Globus pallidus (tissue), 1 donor: Measurements from ENCODE around the gene COL5A3.

Experiments
- DNase-seq: peaks from one replicate; pipeline ENCODE4 v3.0.0-alpha.2; 2015; ENCODE audit warnings: low spot score

The COL5A3 gene

DNA sequence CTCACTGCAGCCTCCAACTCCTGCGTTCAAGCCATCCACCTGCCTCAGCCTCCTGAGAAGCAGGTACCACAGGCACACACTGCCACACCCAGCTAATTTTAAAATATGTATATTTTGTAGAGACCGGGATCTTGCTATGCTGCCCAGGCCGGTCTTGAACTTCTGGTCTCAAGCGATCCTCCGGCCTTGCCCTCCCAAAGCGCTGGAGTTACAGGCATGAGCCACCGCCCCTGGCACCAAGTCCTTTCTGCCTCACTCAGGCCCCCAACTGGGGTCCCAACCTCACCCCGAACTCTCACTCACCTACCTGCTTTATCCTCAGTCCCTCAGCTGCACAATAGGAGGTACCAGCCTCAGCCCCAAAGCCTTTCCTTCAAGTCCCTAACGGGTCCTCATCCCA lies 635 bp upstream of the COL5A3 start:
- DNase-seq, result no peak

DNA sequence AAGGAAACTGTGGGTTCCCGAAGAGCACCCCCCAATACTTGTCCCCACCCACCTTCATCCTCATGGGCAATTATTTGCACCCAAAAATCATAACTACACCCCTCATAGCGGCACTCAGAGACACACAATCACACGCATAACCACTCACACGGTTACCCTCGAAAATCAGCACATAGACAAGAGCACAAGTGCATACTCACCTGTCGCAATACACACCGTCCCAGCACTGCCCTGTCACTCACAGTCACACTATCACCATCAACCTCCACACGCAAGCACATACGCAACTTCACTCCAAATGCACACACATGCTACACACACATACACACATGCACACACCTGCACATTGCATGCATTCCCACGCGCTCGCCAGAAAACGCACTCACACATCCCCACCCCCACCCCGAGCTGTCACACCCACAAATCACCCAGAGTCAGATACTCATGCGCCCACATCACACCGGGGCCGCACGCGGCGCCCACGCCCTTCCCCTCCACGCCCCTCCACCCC lies 535 bp downstream of the COL5A3 start:
- no peak for DNase-seq

DNA sequence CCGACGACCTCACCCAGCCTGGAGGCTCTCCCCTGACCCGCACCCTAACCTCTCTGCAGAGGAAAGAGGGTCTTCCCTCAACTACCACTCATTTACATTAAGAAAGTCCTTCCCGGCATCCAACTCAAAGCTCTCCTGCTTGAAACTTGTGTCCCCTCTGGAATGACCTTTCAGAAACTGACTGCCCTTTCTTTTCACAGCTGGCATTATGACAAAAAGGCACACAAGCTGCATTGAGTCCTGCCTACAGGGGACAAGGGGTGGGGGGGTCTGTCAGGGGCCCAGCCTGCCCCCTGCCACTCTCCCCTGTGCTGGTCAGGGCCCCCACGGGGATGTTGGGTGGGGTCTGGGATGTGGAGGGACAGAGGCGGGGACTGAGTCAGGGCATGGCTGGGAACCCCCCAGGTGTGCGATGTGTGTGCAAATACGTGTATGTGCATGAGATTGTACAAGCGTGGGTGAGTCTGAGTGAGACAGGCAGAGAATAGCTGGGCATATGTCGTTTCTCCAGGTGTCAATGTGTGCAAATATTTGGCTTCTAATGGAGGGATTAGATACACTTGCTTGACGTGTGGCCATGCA lies 2.0 kb downstream of the COL5A3 start:
- DNase-seq, result no peak

DNA sequence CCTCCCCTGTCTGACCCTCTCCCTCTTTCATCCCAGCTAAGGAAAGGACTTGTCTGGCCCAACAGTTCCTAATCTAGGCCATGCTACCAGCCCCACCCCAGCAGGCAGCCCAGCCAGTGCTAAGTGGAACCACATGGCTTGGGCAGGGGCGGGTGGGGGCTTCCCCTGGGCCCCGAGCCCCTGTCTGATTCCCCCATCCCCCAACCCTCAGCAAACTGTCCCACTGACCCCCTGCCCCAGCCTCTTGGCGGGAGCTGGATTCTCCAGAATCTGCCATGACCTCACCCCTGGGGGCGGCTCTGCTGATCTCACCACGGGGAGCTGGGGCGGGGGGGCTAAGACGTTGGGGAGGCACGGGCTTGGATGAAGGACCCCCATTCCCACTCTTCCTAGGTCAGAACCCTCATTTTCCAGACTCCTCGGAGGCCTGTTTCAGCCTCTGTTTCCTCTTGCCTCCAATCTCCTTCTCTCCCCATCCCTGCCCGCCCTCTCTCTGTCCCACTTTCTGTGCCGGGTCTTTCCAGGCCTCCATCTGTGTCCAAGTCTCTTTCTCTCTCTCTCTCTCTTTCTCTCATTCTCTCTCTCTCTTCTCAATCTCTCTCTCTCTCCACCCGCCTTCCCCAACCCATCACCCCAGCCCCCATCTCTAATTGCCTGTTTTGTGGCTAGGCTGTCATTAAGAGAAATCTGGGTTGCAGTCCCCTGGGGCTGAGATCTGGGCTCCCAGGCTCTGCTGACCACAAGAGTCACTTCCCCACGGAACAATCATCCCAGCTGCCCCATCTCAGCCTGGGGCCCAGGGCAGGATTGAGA lies 2.7 kb downstream of the COL5A3 start:
- no peak for DNase-seq

DNA sequence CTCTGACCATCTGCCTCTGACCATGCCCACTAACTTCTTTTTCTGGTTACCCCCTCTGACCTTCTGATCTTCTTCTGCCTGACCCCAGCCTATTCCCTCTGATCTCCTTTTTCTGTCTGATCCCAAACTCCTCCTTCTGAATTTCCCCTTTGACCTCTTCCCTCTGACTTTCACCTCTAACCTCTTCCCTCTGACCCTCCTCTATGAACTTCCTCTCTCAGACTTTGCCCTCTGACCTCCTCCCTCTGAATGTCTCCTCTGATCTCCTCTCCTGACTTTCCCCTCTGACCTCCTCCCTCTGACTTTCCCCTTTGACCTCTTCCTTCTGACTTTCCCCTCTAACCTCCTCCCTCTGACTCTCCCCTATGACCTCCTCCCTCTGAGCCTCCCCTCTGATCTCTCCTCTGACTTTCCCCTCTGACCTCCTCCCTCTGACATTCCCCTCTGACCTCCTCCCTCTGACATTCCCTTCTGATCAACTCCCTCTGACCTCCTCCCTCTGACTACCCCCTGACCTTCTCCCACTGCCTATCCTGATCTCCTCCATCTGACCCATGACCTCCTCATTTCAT lies 3.5 kb downstream of the COL5A3 start:
- DNase-seq, result no peak

DNA sequence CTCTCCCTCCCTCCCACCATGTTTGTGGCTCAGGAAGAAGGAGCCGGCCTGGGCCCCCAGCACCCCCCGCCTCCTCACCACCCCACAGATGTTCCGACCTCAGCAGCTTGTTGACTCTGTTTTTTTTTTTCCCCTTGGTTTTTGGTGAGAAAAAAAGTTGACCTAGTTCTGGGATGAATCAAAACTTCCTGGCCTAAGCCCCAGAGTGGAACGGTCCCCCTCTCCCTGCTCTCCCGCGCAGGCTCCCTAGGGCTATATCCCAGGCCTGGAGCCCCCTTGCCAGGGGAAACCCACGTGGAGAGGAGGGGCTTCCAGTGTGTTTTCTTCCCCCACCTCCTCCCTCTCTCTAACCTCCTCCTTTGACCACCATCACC lies 4.0 kb downstream of the COL5A3 start:
- DNase-seq, result peak; percentile 21

DNA sequence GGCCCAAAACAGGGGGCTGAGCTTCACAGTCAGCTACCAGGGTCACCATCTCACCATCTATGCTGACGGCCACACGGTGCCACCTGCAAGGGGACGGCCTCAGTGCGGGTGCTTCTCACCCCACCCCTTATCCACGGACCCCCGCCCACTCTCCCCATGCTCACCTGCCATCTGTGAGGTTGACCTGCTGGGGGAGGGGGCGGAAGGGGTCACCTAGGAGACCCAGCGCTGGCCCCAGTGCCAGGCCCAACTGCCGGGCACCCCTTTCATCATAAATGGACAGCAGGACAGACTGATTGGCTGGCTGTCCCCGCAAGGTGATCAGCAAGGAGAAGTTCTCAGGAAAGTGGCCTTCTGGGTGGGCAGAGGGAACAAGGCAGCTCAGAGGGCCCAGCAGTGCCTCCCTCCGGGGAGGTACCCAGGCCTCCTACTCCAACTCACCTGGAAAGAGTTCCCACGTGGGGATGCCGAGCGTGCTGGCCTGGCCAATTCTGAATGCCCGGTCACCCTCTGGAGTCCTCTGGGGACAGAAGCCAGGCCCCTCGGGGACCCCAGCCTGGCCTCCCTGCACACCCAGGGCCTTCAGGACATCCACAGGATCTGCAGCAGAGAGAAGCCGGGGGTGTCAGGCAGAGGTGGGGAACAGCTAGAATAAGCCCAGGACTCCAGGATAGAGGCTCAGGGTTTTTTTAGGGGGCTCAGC lies 4.5 kb downstream of the COL5A3 start:
- DNase-seq, result no peak

DNA sequence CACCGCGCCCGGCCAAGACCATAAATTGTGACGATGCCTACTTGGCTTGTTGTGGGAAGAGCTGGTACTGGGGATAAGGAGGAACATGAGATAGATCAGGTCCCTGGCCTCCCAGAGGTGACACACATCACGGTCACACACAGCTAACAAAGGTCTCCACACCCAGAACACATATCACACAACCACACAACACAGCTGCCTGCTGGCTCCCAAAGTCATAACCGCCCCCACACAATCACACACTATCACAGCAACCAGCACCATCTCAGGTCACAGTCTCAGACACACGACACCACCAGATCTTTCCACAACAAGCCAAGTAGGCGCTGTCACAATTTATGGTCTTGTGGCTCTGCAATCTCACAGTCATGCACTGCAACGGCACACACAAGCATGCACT lies 5.7 kb downstream of the COL5A3 start:
- no peak for DNase-seq

DNA sequence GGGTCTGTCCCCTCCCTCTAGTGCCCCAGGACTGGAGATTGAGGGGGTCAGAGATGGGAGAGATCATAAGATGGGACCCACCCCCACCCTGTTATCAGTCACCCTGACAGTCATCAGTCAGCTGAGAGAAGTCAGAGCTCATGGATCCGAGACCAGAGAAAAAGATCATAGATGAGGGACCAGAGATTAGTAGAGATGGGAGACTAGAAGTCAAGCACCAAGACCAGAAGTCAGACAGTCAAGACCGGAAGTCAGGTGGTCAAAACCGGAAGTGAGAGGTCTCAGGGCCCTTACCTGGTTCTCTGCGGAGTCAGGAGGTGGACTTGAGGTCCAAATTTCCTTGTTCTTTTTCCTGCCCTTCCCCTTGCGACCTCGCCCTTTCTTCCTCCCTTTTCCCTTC lies 7.0 kb downstream of the COL5A3 start:
- no peak for DNase-seq

DNA sequence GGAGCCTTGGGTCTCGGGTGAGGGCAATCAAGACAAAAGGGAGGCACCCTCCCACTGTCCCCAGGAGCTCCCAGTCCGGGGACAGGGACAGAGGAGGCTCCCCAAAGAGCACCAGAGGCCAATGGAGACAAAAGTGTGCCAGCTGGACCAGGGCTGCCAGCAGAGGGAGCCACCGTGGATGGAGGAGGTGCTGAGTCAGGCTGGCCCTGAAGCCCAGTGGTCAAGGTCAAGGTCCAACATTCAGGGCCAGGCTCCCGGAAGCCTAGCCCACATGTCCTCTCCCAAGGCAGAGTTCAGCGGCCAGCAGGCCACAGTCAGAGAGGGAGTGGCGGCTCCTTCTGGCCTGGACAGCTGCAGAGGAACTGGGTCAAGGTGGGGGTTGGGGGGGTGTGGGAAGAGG lies 8.4 kb downstream of the COL5A3 start:
- DNase-seq, result no peak

DNA sequence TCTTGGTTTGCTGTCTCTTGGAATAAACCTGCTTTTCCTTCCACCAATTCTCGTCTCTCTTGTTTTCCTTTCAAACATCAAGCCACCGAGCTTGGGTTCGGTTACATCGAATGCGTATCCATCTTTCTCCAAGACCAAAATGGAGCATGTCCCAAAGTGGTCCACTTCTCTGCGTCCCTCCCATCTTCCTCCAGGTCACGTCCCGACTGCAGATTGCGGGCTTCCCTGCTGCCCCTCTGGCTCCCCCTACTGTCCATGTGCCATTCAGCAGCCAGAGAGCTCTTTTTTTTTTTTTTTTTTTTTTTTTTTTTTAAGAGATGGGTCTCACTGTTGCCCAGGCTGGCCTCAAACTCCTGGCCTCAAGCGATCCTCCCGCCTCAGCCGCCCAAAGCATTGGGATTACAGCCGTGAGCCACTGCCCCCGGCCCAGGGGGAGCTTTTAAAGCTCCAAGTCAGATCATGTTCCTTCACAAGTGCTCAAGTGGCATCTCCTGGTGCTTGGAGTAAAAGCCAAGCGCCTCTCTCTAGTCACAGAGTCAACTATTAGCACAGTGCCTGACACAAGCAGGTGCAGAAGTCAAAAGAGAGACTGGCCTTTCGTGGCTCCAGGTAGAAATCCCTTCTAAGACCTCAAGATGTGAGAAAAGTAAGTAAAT lies 10.0 kb downstream of the COL5A3 start:
- peak; percentile 66 for DNase-seq

DNA sequence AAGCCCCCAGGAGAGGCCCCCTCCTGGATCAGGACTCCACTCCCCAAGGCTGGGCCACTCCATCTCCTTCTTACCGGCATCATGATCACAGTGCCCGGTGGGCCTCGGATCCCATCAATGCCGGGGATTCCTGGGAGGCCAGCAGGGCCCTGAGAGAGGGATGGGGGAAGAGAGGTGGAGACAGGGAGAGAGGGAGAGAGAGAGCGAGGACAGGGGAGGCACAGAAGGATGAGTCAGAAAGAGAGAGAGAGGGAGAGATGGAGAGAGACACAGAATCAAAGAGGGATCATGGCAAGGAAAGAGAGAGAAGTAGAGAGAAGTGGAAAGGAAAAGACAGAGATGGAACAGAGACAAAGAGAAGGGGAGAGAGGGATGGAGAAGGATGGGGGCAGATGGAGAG lies 13.8 kb downstream of the COL5A3 start:
- DNase-seq, result no peak

DNA sequence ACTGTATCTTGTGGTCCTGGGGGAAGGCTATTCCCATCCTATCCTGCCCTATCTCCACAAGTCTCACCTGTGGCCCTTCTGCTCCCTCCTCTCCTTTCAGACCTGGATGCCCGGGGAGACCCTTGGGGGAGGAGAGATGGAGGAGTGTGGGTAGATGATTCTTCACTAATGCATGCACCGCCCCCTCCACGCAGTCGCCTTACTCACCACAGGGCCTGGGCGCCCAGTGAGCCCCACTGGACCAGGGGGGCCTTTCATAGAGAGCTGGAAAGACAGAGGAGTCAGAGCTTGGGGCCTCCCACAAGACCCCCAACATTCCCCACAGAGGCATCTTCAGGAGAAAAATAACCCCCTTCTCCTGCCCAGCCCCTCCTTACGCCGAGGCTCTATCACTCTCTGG lies 14.3 kb downstream of the COL5A3 start:
- no peak for DNase-seq

DNA sequence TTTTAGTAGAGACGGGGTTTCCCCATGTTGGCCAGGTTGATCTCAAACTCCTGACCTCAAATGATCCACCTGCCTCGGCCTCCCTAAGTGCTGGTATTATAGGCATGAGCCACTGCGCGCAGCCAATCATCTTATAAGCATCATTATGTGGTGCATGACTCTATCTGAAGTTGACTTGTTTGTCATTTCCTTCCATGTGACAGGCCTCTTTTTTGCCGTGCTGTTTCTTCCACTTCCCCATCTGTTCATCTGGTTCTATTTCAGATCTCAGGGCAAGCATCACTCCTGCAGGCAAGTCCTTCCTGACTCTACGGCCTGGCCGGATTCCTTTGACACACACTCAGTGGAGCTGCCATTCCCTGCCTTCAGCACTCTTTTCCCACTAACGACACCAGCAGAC lies 15.2 kb downstream of the COL5A3 start:
- no peak for DNase-seq

DNA sequence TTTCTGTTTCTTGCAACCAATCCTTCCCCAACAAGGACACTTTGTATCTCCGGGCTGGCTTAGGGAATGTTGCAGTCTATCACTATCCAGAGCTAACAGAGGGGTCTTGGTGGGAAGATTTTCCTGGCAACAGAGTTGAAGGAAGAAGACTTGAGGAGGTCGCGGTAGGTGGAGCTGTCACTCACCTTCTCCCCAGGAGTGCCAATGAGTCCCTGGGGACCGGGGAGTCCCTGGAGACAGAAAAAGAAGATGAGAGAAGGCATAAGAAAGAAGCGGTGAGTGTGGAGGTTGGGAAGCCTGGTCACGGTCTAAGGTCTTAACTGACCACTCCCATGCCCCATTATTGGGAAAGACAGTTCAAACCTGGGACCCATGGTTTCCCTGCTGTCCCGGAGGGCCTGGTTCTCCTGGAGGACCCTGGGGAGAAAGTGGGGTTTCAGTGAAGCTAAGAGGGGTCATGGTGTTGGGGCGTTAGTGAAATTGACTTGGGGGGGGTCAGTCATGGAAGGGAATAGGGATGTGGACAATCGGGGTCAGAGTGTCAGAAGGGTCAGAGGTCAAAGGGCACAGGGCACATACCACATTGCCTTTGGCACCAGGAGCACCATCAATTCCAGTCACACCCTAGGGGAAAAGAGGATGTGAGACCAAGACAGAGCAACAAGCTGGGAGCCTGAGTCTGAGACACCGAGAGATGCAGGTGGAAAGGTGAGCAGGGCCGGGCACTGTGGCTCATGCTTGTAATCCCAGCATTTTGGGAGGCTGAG lies 18.7 kb downstream of the COL5A3 start:
- no peak for DNase-seq

DNA sequence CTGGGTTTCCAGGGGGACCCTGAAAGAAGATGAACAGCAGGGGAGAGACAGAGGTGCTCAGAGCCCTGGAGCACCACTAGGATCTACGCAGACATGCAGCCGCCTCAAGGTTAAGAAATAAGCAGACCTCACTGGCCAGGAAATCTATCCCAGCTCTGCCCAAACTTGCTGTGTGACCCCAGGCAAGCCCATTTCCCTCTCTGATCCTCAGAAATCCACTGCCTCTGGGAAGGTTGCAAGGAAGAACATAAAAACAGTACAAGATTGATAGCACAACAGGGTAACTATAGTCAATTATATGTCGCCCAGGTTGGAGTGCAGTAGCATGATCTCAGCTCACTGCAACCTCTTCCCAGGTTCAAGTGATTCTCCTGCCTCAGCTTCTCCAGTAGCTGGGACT lies 20.8 kb downstream of the COL5A3 start:
- no peak for DNase-seq

DNA sequence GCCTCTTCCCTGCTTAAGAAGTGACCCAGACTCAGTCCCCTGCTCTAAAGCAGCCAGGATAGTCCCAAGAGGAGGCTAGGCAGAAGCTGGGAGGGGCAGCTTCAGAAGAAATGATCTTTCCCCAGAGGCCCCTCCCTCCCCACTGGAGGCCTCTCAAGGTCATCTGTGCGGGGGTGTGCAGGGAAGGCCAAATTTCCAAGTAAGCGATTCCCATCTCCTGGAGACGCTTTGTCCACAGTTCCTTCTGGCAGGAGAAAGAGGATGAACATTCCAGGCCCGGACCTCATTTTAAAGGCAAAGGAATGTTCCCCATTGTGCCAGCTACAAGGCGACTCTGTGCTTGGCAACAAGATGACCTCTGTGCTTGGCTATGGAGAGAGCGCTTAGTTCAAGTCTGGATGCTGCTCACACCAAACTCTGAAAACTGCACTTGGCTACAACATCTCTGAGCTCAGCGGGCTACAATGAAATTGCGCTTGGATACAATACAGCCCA lies 23.5 kb downstream of the COL5A3 start:
- DNase-seq, result peak; percentile 79

DNA sequence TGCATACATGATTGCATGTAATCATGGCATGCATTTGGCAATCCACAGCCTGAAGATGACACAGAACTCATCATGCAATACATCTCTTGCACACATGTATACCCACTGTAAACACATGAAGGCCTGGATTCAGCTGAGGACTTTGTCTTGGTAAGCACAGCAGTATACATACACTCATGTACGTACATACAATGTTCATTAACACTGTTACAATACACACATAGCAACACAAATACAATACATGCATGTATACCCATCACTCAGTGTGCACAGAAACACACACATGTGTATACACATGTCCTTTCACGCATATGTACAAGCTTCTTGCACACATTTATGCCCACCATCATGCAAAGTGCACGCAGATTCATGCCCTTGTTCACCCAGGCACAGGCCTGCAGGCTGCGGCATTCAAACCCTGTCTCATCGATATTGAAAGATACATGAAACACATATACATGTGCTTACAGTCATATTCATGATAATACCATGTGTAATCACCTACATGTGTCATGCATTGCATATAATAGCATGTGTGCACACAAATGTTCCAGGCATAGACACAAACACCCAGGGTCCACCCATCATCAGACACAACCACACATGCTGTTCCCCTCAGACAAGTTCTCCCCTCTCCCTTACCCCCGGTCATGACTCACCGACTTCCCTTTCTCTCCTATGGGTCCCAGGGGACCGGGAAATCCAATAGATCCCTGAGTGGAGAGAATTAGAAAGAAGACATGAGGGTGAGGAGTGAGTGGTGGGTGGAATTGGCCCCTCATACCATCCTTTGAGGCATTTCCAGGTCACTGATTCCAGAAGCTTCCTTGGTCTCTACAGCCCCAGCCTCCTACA lies 28.7 kb downstream of the COL5A3 start:
- no peak for DNase-seq

DNA sequence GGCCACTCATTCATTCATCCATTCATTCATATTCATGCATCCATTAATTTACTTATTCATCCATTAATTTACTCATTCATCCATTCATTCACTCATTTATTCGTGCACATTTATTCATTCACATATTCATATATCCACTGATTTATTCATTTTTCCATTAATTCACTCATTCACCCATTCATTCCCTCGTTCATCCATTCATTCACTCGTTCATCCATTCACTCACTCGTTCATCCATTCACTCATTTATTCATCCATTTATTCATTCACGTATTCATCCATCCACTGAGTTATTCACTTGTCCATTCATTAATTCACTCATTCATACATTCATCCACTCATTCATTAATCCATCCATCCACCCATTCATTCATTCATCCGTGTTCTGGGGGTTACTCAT lies 38.2 kb downstream of the COL5A3 start:
- DNase-seq, result no peak

DNA sequence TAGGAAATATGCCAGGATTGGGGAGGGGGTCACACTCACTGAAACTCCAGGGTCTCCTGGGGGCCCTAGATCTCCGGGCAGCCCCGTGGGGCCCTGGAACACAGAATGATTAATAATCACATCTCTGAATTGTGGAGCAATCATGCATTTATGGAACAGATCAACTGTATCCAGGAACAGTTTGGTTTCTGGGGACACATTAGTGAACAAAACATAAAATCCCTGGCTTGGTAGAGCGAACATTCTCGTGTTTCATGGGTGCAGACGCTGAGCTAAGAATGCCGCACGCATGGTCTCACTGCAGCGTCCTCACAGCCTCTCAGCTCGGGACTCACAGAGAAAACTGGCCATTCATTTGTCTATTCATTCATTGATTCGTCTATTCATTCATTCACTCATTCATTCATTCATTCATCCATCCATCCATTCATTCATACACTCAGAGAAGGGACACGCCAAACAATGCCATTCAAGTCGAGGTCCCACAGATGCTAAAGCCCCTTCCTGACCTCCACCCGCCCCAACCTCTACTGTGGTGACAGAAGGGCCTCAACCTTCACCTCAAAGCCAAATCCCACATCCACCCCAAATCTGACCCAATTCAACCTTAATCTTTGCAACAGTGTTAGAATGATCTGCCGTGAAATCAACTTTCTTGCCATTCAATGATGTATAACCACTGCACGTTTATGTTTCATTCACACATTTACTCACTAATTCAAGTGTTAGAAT lies 39.0 kb downstream of the COL5A3 start:
- DNase-seq, result no peak
